Left lobe of liver (tissue), 2 donors: ENCODE measurements around the gene AZU1. TPM values are rescaled to one million over a fixed set of nuclear protein-coding genes. Genes with fewer than 3 reads are reported as not detected.

Experiments used
- ATAC-seq: fragments of 200-7000 bp; cut with Tn5 transposase; one replicate; pipeline ENCODE4 v1.9.1; 2020; ENCODE audit warnings: mild to moderate bottlenecking, moderate library complexity
- DNase-seq: peaks from one replicate; pipeline ENCODE4 v3.0.0-alpha.2; 2020; ENCODE audit warnings: low spot score
- total RNA-seq: library from RNA; stranded (reverse); gene quantifications from one replicate; pipeline ENCODE4 v1.2.1, GENCODE V29; 2021
- donor health status: DM: no; HTN: no; CAD: no; lungs with moderate emphysema.
- donor health status: DM: no; HTN: yes; CAD: no.

The AZU1 gene
- total RNA-seq, 1 donor from 2014 or later, result 0.60 TPM

DNA sequence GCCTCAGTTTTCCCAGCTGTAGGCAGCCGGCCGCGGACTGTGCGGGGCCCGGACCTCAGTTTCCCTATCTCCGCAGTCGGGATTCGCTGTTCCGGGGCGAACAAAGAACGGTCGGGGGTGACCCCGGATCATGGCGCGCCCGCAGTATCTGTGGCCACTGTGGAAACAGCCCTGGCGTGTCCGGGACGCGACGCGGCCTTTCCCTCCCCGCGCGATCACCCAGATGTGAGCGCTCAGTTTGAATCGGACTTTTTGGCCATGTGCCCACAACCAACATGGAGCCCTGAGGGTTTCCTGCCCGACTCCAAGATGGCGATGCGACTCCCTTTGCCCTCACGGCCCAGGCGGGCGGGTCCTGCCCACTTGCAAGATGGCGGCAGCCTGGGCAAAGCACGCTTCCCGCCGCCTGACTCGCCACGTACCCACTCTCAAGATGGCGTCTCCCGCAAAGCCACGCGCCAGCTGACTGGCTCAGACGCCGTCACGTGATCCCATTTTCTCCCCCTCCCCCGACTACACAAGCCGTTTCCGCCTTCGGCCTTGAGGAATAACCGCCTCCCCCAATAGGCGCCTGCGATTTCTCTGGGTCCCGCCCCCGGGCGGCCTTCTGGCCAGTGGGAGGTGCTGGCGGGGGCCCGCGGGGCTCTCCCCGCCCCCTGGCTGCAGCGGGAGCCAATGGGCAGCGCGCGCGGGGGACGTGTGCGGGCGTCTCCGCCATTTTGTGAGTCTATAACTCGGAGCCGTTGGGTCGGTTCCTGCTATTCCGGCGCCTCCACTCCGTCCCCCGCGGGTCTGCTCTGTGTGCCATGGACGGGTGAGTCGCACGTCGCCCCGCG is 30.7 kb upstream of the AZU1 start, which contains the start of gene PTBP1:
PTBP1 (plus strand) TSS at position 761 of the 836 bp plus-strand sequence; CDS start at position 807, 46 bp downstream.
- ATAC-seq (peak; percentile 78), DNase-seq (peak; percentile 100)

DNA sequence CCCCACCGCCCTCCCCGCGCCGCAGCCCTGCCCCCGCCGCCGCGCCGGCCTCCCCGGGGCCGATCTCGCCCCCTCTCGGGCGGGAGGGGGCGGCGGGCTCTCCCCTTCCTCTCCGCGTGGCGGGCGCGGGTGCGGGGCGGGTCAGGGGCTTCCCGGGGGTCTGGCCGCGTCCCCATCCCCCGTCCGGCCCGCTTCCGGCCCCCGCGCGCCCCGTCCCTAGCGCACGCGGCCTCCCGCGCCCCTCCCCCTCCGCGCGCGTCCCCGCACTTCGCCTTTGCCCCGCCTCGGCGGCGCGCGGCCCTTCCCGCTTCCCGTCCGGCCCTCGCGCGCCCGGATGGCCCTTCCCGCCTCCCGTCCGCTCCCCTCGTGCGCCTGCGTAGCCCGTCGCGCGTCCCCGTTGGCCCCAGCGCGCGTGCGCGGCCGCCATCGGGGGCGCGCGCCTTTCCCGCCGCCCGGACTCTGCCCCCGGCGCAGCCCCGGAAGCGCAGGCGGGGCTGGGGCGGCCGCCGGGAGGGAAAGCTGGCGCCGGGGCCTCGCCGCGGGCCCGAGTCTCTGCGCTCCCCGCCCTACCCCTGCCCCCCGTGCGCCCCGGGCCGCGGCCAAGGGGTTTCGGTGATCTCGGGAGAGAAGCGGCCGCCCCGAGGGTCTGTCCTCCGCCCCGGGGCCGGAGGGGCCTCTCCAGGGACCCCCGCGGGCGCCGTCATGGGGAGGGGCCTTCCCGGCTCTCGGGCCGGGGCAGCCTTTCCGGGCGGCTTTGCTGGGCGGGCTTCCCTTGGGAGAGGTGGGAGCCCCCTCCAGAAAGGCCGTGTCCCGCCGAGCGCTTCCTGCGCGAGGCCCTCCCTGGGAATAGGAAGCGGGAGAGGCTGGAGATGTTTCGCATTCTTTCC is 29.9 kb upstream of the AZU1 start:
- ATAC-seq (peak; percentile 54), DNase-seq (peak; percentile 95)

DNA sequence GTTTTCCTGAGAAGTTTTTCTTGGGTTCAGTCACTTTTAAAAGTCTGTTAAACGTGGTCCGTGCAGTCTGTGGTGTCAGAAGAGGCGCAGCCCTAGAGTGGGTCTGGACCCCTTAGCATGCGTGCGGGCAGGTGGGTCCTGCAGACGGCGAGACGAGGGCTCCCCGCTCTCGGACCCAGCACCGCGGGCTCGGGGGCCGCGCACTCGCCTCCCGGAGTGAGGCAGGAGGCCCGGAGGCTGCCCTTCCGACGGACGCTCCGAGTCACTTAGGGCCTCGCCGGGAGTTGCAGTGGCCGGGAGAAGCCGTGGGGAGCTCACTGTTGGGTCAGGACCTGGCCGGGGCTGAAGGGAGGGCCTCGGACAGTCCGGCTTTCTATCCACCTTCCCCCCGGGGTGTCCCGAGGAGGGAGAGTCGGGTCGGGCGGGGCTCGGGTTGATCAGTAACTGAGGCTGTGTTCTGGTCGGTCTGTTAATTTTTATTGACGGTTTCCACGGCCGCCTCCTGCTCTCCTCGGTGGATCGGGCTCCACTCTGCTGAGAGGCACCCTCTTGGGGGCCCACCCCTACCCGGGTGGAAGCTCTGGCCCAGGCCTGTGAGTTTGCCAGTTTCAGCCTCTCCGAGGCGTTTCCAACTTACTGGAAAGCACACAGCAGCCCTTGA is 29.1 kb upstream of the AZU1 start:
- peak; percentile 51 for ATAC-seq
- DNase-seq, result peak; percentile 85

DNA sequence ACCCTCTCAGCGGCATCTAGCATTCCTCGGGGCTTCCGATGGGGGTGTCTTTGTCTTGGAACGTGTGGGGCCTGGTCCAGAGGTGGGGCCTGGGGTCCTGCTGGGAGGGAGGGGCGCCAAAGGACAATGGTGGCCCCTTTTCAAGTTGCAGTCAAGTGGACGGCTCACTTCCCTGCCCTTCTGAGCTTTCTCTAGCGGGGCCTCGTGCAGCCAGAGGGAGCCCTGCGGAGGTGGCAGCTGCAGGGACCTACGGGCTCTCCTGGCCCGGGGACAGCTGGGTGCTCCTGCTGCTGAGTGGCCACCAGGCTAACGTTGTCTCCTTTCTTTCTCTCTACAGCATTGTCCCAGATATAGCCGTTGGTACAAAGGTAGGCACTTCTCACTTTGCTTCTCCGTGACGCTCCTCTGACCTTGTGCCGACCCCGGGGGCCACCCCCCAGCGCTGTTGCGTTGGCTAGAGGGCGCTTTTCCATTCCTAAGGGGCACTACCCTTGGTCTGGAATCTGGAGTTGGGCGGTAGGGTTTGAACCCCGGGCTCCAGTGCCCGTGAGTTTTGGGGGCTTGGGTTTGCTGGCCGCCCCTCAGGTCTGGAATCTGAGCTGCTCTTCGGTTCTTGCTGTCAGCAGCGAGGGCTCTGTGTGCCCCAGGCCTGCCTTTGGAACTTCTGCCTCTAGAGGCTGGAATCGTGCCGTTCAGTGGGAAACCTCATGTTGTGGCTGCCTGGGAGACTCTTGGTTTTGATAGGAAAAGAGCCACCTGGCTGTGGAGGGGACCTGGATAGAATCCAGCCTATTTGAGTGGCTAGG is 28.4 kb upstream of the AZU1 start:
- no peak for ATAC-seq
- no peak for DNase-seq

DNA sequence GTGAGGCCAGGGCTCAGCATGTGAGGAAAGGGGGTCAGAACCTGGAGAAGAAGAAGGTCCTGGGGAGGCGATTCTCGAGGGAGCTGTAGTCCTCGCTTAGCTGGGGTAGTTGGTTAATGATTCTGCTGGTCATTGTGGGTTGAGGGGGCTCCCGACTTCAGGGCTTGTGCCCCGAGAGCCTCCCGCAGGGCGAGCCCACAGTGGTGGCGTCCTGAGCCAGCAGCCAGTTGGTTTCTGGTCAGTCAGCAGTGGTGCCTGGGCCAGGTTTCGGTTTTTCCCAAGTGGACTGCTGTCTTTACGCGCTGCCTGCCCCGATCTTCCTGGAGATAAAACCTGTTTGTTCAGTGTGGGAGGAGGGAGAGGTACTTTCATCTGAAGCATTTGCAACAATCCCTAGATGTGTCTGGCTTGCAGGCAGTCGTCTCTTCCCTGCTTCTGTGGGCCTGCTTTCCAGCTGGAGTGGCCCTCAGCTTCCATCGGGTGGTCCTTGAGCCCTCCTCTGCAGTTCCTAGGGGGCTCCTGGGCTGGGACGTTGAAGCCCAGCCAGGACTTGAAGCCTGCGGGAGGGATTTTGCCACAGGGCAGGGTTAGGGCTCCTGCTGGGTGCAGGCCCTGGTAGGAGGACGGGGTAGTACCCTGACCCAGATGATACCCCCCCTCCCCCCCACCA is 27.1 kb upstream of the AZU1 start:
- ATAC-seq, result peak; percentile 21
- DNase-seq, result peak; percentile 79

DNA sequence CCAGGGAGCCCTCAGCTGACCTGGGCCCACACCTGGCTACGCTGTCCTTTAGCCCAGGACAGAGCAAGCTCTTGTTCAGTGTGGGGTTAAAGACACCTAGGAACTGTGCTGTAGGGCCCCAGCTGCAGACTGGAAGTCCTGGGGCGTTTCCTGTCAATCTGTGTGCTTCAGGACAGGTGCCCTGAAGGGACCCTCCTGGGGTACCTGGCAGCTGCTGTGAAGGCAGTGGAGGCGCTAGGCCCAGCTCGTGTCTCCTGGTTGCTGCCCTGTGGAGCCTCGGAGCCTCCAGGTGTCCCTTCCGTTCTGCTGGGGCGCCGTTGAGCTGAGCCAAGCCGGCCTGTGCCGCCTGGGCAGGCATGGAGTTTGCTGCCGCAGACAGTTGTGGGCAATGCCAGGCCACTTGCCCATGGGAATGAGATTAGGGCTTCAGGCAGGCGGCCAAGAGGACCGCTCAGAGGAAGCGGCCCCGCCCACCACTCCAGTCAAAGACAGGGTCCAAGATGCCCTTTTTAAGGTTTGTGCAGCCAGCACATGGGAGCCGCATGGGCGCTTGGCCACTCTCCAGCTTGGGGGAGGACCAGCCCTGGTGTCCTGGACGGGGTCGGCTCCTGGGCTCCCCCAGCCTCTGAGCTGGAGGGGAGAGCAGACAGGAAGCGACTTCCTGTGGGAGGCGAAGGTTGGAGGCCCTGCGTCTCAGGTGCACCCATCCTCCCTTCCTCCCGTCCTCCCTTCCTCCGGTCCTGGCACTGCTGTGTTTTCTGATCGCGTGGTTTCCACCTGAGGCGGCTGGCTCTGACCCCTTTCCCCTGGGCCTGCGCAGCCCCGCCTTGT is 26.4 kb upstream of the AZU1 start:
- DNase-seq (peak; percentile 74), ATAC-seq (no peak)

DNA sequence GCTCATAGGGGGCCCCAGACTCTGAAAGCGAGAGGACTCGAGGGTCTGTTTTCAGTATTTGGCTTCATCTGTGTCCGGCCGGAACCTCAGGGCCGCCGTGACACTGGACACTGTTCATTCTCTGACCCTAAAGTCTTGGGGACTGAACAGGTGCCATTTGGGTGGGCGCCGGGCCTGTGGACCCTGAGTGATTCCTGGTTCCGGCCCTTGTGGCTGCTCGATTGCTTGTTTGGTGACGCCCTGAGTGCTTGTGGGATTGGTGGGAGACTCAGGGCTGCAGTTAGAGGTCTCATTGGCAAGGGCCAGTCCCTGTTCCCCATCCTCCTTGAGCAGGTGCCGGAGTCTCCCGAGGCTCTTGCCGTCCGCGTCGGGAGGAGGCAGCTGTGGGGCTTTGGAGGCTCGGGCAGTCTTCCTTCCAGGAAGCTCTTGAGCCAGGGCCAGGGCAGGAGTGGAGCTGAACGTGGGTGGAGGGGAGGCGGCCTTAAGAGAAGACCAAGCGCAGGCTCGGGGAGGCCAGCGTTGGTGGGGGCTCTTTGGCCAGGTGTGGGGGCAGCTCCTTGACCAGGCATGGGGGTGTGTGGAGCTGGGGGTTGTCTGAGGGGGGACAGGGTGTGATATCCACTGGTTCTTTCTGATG is 25.7 kb upstream of the AZU1 start:
- DNase-seq (no peak), ATAC-seq (no peak)

DNA sequence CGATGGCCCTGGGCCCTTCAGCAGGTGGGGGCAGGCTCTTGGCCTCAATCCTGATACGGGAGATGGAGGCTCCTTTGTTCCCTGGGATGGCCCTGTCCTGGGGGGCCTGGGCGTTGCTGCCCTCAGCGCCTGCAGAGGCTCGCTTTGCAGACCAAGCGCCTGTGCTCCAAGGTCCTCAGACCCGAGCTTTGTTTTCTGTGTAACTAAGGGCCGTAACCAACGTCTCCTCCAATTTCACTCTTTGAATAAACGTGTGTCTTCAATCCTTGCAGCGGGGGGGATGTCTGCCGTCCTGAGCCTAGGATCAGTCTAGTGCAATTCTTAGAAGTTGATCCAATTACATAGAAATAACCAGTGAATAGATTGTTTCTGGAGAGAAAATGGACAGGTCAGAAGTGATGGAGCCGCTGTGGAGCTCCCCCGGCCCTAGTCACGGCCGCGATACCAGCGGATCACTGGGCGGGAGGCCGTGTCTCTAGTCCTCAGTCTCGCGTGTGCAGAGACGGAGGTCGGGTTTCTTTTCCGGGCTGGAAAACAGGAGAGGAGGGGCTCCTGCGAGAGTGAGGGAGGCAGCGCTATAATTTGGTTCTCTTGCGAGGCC is 25.0 kb upstream of the AZU1 start:
- ATAC-seq, result no peak
- no peak for DNase-seq

DNA sequence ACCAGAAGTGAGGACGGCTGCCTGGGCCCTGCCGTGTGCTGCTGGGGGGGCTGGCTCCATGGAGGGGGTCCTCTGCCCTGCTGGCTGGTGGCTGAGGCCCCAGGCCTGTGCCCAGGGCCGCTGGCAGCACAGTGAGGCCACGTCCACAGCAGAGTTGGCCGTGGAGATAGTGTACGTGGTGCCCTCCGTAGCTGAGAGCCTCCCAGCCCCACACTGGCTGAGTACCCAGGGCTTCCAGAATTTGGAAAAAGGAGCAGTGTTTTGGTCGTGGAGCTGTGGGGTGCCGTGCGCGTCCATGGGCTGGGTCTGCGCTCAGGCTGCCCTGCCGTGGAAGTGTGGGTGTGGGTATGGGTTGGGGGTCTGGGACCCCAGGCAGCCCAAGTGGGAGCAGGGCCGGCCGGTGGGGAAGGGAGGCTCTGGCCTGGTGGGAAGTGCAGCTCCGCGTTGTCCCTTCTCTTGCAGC is 24.5 kb upstream of the AZU1 start:
- DNase-seq (no peak), ATAC-seq (no peak)

DNA sequence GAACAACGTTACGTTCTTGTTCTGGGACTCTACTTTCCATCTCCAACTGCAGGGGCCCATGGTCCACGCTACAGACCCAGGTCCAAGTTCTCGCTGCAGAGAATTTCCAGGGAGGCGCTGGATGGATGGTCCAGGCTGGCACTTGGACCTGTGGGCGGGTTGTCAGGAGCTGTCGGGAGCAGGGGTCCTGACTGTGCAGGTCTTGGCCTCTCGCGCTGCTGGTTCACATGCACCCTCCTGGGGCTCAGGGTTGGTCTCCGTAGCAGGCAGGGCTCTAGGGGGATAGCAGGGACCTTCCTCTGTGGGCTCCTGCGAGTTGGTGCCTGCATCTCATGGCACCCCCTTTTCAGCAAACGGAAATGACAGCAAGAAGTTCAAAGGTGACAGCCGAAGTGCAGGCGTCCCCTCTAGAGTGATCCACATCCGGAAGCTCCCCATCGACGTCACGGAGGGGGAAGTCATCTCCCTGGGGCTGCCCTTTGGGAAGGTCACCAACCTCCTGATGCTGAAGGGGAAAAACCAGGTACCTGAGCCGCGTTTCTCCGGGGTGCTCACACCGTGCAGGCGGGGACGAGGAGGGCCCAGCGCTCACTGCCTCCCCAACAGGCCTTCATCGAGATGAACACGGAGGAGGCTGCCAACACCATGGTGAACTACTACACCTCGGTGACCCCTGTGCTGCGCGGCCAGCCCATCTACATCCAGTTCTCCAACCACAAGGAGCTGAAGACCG is 23.8 kb upstream of the AZU1 start:
- no peak for ATAC-seq
- no peak for DNase-seq

DNA sequence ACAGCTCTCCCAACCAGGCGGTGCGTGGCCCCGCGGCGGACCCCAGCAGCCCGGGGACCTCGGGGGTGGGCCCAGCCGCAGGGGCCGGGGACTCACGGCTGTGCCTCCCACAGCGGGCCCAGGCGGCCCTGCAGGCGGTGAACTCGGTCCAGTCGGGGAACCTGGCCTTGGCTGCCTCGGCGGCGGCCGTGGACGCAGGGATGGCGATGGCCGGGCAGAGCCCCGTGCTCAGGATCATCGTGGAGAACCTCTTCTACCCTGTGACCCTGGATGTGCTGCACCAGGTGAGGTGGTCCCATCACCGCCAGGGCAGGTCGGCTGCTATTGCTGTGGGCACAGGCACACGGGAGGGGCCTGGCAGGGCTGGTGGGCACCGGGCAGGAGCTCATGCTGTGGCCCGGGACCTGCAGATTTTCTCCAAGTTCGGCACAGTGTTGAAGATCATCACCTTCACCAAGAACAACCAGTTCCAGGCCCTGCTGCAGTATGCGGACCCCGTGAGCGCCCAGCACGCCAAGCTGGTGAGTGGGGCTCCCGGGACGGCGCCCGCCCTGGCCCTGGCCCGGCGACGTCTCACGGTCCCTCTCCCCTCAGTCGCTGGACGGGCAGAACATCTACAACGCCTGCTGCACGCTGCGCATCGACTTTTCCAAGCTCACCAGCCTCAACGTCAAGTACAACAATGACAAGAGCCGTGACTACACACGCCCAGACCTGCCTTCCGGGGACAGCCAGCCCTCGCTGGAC is 23.0 kb upstream of the AZU1 start:
- ATAC-seq (no peak), DNase-seq (no peak)

DNA sequence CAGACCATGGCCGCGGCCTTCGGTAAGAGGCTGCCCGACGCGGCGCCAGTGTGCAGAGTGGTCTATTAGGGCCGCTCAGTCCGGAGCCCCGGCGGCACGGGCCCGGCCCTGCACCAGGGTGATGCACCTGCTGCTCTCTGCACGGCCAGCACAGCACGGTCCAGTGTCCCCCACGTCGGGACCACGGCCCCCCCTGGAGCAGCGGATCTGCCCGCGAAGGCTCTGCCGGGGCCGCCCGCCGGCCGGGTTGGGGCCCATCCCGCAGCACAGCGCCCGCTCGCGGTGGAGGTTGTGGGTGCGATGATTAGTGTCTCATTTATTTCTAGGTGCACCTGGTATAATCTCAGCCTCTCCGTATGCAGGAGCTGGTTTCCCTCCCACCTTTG is 22.5 kb upstream of the AZU1 start:
- DNase-seq (no peak), ATAC-seq (no peak)

DNA sequence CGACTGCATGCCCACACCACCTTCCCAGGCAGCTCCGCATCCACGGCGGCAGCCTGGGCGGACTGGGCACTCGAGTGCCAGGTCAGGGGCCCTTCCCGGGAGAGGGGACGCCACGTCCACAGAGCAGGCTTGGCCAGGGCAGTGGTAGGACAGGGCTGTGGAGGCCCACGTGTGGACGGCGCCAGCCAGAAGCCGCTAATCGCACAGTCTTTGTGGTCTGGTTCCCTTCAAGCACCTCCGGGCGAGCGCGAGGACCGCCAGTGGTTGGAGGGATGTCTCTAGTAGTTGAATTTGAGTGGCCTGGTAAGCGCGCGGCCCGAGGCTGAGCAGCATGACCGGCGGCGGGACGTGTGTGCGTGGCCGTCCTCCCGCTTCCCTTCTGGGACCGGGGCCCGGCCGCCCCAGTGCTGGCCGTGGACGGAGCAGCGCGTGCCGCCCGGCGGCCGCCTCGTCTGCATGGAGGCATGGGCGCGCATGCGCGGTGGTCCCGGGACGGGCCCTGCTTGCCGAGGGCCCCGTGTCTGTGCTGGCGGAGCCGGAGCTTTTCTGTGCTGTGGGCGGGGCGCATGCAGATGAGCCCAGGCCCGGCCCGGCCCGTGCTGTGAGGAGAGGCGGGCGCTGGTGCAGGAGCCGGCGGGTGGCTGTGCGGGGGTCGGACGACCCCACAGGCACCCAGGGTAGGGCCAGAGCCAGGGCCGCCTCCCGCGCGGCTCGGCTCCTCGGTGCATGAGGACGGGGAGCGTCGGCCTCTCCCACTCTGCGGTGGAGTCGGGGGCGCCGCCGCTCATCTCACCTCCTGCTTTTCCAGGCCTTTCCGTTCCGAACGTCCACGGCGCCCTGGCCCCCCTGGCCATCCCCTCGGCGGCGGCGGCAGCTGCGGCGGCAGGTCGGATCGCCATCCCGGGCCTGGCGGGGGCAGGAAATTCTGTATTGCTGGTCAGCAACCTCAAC is 21.8 kb upstream of the AZU1 start:
- DNase-seq (no peak), ATAC-seq (no peak)

DNA sequence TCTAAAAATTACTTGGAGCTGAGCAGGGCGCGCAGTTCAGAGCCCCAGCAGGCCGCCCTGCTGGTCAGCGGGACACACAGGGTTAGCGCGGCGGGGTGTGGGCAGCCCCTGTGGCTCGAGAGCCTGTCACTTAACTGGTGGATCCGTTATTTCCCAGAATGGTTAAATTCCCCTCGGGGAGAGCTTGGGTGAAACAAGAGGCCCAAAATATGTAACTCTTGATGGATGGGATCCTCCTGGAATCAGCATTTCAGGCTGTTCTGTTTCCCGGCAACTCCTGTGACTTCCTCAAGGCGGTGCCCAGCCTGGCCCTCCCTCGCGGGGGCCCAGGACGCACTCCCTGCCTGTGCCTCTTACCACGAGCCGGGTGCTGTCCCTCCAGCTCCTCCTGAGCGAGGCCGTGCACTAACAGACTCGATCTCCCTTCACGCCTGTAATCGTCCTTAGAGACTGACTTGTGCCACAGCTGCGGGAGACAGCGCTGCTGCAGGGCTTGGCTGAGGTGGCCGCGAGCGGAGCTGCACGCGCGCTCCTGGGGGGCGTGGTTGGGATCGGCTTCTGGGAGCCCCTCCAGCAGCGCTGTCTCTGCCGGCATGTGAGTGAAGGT is 20.7 kb upstream of the AZU1 start:
- ATAC-seq, result no peak
- DNase-seq, result no peak
